ENCODE data around the gene ZMIZ2.
"Not testable (repeated sequence)": the region's sequence is repeated elsewhere in the genome, so short reads cannot be mapped to it uniquely, and the experiment has no call there.

Gene ZMIZ2

DNA sequence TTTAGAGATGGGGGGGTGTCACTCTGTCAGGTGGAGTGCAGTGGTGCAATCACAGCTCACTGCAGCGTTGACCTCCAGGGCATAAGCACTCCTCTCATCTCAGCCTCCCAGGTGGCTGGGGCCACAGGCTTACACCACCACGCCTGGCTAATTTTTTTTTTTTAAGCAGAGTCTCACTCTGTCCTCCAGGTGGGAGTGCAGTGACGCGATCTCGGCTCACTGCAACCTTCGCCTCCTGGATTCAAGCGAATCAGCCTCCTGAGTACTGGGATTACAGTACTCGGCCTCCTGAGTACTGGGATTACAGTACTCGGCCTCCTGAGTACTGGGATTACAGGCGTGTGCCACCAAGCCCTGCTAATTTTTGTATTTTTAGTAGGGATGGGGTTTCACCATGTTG, 24.2 kb downstream of the ZMIZ2 start:
- DNase-seq: no peak

DNA sequence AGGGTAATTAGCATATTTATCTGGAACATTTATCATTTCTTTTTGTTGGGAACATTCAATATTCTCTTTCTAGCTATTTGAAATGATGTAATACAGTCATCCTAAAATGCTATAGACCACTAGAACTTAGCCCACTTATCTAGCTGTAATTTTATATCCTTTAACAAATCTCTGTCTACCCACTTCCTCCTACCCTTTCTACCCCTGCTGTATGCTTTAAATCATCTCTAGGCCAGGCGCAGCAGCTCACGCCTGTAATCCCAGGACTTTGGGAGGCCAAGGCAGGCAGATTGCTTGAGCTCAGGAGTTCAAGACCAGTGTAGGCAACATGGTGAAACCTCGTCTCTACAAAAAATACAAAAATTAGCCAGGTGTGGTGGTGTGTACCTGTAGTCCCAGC, 25.8 kb downstream of the ZMIZ2 start:
- DNase-seq: not testable (repeated sequence)

DNA sequence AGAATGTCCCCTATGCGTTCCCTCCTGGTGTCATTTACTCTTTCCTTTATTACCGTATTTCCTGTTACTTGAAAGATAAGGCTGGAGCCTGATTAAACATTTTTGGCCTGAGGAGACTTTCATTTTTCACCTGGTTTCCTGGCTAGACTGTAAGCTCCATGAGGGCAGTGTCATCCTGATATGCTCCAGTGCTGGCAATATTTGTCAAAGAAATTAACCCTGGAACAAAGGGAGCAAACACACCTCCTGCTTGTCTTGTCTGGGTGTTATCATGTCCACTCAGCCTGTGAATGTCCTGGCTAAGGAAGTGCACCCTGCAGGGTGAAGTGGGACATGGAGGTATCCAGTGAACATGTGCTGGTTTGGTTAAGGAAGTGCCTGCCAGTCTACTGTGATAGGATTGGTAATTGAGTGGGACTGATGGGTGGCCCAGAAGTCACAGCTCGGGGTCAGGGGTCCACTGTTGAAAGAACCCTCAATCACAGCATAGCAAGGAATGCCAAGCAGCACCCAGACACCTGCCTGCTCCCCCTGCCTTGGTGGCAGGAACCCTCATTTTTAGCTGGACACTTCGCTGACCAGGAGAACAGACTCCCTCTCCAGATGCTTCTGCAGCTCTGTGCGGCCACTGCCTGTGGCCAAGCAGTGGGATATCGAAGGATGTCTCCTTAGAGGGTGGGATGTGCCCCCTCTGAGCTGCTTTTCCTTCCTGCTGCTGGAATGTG, 26.9 kb downstream of the ZMIZ2 start:
- DNase-seq: no peak

- no peak for DNase-seq
Measured at GRCh38 chr7:44776211-44776610, 27.6 kb downstream of the ZMIZ2 start.

DNA sequence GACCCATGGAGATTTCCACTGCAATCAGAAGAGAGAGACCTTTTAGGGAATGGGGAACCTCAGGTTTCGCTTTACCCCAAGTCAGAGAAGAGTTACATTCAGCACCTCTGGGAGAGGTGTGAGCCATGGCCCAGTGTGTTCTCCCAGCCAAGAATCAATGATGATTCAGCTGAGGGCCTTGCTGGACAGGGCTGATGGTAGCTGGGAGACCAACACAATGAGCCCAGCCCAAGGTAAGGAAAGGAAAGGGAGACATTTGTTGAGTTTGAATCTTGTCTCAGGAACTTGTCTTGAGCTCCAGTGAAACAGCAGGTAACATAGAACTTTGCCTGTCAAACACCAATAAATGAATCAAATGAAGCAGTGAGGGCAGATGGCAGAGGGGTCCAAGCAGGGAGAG, 33.8 kb downstream of the ZMIZ2 start:
- DNase-seq: no peak

- DNase-seq: no peak
Measured at GRCh38 chr7:44783407-44783806, 34.8 kb downstream of the ZMIZ2 start.

DNA sequence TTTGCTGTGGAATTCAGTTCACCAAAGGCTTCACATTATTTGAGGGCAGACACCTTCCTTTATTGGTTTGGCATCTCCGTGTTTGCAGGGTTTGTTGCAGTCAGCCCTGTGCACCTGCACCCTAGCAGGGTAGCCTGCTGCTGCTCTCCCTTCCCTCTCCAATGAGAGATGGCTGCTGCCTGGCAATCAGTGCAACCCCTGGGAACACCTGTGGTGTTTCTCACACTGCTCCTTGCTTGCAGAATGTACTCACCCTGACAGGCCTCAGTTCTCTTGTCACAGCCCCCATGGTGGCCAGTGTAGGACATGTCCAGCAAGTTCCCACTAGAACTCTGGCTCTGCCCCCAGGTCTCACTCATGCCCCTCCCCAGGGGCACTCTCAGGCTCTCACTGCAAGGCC, 35.7 kb downstream of the ZMIZ2 start:
- DNase-seq: no peak

- not testable (repeated sequence) for DNase-seq
Measured at GRCh38 chr7:44785218-44785617, 36.6 kb downstream of the ZMIZ2 start.

DNA sequence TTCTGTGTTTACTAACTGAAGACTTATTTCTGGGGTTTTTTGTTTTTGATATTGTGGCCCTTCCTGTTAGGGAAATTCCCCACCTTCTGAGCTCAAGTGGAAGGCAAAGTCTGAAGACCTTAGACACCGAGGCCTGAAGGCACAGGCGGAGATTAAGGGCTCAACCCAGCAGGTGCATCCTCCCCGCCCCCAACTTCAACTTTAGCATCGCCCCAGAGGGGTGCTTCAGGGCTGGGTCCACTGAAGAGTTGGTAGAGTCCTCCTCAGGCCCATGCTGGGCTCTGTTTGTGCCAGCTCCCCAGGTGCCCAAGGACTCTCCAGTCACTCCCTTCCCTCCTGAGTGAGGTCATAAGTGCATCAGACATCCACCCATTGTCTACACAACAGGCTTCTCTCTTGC, 38.4 kb downstream of the ZMIZ2 start:
- DNase-seq: no peak

- no peak for DNase-seq
Measured at GRCh38 chr7:44787762-44788161, 39.1 kb downstream of the ZMIZ2 start.

DNA sequence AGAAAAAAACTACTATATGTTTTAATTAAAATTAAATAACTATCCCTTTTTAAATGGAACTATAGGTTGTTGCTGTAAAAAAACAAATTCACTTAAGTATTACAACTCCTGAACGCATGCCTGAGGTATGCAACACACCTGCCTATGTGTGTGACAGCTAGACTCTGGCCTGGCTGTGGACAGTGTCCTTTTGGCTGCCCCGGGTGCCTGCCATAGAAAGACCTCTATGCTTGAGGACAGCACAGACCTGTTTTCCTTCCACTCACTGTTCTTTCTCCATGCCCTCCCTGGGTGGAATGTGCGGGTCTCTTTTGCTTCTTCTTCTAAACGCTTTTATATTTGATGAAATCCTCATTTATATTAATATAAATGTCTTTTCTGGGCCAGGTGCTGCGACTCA, 41.3 kb downstream of the ZMIZ2 start:
- DNase-seq: no peak

GRCh38 chr7:44791278-44792219, 42.9 kb downstream of the ZMIZ2 start:
- DNase-seq: no peak

- no peak for DNase-seq
Measured at GRCh38 chr7:44793919-44794318, 45.3 kb downstream of the ZMIZ2 start.

DNA sequence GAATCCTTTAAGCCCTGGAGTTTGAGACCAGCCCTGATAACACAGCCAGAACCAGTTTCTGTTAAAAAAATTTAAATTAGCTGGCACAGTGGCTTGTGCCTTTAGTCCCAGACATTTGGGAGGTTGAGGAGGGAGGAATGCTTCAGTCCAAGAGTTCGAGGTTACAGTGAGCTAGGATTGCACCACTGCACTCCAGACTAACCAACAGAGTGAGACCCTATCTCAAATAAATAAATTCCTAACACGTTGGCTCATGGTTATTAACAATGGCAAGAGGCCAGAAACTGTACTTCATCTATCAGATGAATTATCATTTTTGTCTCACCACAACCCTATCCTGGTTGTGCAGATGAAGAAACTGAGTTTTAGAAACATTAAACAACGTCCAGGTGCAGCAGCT, 45.7 kb downstream of the ZMIZ2 start:
- DNase-seq: no peak

DNA sequence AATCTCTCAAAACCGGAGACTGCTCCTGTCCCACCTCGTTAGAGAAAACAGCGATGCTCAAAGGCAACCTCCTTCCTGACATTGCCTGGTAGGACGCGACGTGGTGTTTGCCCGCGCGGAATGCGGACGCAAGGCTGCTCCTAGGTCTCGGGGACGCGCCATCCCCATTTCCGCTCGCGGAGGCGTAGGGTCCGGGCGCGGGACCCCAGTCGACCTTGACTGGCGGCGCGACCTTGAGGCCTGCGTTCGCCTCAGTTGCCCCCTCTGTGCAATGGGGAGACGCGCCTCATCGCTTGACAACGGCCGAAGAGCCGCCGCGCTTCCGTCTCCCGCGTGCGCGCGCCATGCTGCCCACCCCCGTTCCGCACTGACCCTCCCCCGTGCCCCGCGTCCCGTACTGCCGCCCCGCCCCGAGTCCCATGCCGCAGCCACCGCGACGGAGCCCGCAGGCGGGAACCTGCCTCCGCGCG, 47.4 kb downstream of the ZMIZ2 start:
- peak; percentile 55 for DNase-seq

- DNase-seq: peak; percentile 97
Measured at GRCh38 chr7:44796504-44797328, 48.1 kb downstream of the ZMIZ2 start, which contains the start of gene PPIA. Gene PPIA (plus strand): TSS chr7:44796681. CDS start chr7:44796725, 44 bp downstream.

GRCh38 chr7:44797329-44798258, 48.9 kb downstream of the ZMIZ2 start:
- peak; percentile 71 for DNase-seq

DNA sequence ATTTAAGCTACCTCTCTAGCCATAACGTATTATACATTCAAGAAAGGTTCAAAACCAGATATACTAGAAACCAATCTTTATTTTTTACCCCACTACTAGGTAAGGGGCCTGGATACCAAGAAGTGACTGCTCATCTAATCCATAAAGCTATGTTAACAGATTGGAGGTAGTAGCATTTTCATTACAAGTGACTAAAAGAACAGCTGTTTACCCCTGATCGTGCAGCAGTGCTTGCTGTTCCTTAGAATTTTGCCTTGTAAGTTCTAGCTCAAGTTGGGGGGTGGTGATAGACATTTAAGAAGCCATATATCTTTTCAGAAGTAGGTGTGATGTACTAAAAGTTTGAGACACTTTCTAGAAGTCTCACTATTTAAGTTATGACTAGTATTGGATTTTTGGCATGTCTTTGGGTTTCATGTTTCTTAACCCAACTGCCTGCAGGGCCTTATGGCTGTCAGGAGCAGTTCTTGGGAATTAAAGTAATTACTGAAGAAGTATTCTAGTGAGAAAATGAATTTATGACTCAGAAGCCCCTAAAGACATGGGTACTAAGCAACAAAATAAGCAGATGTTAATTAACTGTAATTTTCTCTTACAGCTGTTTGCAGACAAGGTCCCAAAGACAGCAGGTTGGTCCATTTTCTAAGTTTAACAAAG, 50.1 kb downstream of the ZMIZ2 start:
- no peak for DNase-seq

DNA sequence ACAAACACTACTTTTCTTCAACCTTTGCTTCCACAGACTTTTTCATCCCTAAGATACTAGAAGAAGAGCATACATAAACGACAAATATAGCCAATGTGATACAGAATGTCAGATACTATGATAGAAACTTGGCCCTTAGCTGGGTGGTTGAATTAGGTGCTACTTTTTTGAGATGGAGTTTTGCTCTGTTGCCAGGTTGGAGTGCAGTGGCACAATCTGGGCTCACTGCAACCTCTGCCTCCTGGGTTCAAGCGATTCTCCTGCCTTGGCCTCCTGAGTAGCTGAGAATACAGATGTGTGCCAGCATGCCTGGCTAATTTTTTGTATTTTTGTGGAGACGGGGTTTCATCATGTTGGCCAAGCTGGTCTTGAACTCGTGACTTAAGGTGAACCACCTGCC, 51.3 kb downstream of the ZMIZ2 start:
- no peak for DNase-seq

GRCh38 chr7:44801890-44802289, 53.2 kb downstream of the ZMIZ2 start:
- DNase-seq: no peak

DNA sequence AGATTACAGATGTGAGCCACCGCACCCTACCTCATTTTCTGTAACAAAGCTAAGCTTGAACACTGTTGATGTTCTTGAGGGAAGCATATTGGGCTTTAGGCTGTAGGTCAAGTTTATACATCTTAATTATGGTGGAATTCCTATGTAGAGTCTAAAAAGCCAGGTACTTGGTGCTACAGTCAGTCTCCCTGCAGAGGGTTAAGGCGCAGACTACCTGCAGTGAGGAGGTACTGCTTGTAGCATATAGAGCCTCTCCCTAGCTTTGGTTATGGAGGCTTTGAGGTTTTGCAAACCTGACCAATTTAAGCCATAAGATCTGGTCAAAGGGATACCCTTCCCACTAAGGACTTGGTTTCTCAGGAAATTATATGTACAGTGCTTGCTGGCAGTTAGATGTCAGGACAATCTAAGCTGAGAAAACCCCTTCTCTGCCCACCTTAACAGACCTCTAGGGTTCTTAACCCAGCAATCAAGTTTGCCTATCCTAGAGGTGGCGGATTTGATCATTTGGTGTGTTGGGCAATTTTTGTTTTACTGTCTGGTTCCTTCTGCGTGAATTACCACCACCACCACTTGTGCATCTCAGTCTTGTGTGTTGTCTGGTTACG, 53.9 kb downstream of the ZMIZ2 start:
- no peak for DNase-seq

Measured in effector CD8-positive, alpha-beta T cell (primary cell).